Lower leg skin (tissue), 3 donors: ENCODE data around the gene IFTAP.

Source experiments
- POLR2A ChIP-seq, 2 donors: fragments of 450-650 bp; IDR thresholded peaks; one replicate each; pipeline ENCODE4 v1.6.1; 2016 to 2017; ENCODE audit warnings: antibody characterized with exemption in 2 of 2, mild to moderate bottlenecking in 1 of 2, moderate library complexity in 1 of 2
- TF ChIP-seq, protein P1 (sequence below), 3 donors: fragments of 450-650 bp; IDR thresholded peaks; one replicate each; pipeline ENCODE4 v1.5.1; 2016; ENCODE audit warnings: antibody characterized with exemption in 3 of 3, mild to moderate bottlenecking in 3 of 3, moderate library complexity in 2 of 3

DNA sequence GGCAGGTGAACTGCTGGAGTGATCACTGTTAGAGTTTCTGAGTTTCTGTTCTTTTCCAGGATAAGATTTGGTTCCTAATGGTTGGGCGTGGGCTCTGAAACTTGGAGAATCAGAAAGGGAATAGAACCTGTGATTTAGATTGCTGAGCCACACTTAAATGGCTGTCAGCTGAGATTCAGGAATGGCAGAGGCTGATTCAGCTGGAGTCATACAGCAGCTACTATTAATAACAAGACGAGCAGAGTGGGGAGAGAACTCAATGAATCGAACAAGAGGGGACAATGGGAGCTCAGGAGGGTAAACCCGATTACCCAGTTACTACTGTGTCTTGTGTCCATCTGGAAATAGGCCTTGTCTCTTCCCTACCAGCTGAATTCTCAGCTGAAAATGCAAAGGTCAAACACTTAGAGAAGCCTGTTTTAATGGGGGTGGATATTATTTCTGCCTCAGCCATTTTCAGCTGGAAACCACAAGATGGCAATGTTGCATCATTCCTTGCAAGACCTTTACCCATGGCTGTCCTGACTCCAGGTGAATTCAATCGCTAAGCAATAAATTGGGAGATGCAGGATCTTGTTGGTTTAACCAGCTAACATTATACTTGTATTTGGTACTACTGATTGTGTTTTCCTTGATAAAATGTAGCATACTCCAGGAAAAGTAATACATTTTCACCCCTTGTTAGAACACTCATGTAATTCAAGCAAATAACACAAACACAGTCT lies 108.2 kb downstream of the IFTAP start:
- TF ChIP-seq, protein P1, sequence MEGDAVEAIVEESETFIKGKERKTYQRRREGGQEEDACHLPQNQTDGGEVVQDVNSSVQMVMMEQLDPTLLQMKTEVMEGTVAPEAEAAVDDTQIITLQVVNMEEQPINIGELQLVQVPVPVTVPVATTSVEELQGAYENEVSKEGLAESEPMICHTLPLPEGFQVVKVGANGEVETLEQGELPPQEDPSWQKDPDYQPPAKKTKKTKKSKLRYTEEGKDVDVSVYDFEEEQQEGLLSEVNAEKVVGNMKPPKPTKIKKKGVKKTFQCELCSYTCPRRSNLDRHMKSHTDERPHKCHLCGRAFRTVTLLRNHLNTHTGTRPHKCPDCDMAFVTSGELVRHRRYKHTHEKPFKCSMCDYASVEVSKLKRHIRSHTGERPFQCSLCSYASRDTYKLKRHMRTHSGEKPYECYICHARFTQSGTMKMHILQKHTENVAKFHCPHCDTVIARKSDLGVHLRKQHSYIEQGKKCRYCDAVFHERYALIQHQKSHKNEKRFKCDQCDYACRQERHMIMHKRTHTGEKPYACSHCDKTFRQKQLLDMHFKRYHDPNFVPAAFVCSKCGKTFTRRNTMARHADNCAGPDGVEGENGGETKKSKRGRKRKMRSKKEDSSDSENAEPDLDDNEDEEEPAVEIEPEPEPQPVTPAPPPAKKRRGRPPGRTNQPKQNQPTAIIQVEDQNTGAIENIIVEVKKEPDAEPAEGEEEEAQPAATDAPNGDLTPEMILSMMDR (IDR thresholded peaks at IDR 0.05), result no peak
- no peak for TF ChIP-seq POLR2A (IDR thresholded peaks at IDR 0.05)
